Type B pancreatic cell (in vitro differentiated cells): ENCODE data around the gene UTS2B. TPM values are rescaled to one million over a fixed set of nuclear protein-coding genes. Genes with fewer than 3 reads are reported as not detected.

ENCODE experiments used
- DNase-seq: peaks from one replicate; pipeline ENCODE4 v3.0.0; 2021; ENCODE audit warnings: mixed read lengths; ENCODE audit not compliant: unreplicated experiment; ENCODE audit errors: extremely low spot score
- H3K27ac Mint-ChIP-seq: 2 replicates; pipeline ENCODE4 v1.8.0; 2021; ENCODE audit warnings: mild to moderate bottlenecking, mixed read lengths
- H3K27me3 Mint-ChIP-seq: 2 replicates; pipeline ENCODE4 v1.8.0; 2021; ENCODE audit warnings: mixed read lengths
- H3K36me3 Mint-ChIP-seq: 2 replicates; pipeline ENCODE4 v1.8.0; 2021; ENCODE audit warnings: mixed read lengths
- H3K4me1 Mint-ChIP-seq: one replicate; pipeline ENCODE4 v1.8.0; 2021; ENCODE audit warnings: mixed read lengths; ENCODE audit not compliant: unreplicated experiment
- H3K4me3 Mint-ChIP-seq: 2 replicates; pipeline ENCODE4 v1.8.0; 2021; ENCODE audit warnings: mild to moderate bottlenecking, mixed read lengths
- H3K9me3 Mint-ChIP-seq: 2 replicates; pipeline ENCODE4 v1.8.0; 2021; ENCODE audit warnings: mixed read lengths
- CTCF ChIP-seq: fragments of 200-600 bp; sonication (generic); conservative IDR thresholded peaks from 2 replicates; pipeline ENCODE4 v1.5.0; 2021; ENCODE audit warnings: antibody characterized with exemption, mild to moderate bottlenecking
- total RNA-seq: library from RNA; stranded (reverse); gene quantifications from 2 replicates; pipeline ENCODE4 v1.2.1, GENCODE V29; 2021; ENCODE audit warnings: low replicate concordance

The UTS2B gene
- total RNA-seq, 1 donor from 2014 or later, result 0.58 TPM

- H3K9me3 Mint-ChIP-seq, result peaks cover 8% of the 10 kb centered on the region
- peak overlapping the region; percentile 25 for H3K27ac Mint-ChIP-seq
Measured at GRCh38 chr3:191301017-191301416, 29.3 kb downstream of the UTS2B start.

GRCh38 chr3:191300422-191300821 is 29.9 kb downstream of the UTS2B start:
- TF ChIP-seq CTCF, result no peak
- H3K4me1 Mint-ChIP-seq, result peaks cover 12% of the 10 kb centered on the region
- H3K27me3 Mint-ChIP-seq, result no peaks in the 10 kb centered on the region
- H3K9me3 Mint-ChIP-seq, result peaks cover 8% of the 10 kb centered on the region
- no peak for DNase-seq
- peak overlapping the region; percentile 25 for H3K27ac Mint-ChIP-seq
- H3K36me3 Mint-ChIP-seq, result no peaks in the 10 kb centered on the region
- no peak overlapping the region for H3K4me3 Mint-ChIP-seq

More at GRCh38 chr3:191301017-191301416, 29.3 kb downstream of the UTS2B start:
- Mint-ChIP-seq H3K36me3 (no peaks in the 10 kb centered on the region), H3K27me3 (no peaks in the 10 kb centered on the region), H3K4me1 (peaks cover 12% of the 10 kb centered on the region), H3K4me3 (no peak overlapping the region)
- DNase-seq, result no peak
- TF ChIP-seq CTCF, result no peak

GRCh38 chr3:191298846-191299245 is 31.5 kb downstream of the UTS2B start:
- Mint-ChIP-seq H3K4me1 (peaks cover 12% of the 10 kb centered on the region), H3K4me3 (no peak overlapping the region), H3K36me3 (no peaks in the 10 kb centered on the region), H3K27me3 (no peaks in the 10 kb centered on the region), H3K27ac (no peak overlapping the region), H3K9me3 (peaks cover 8% of the 10 kb centered on the region)
- DNase-seq, result no peak
- TF ChIP-seq CTCF, result no peak

- Mint-ChIP-seq H3K27me3 (no peaks in the 10 kb centered on the region), H3K36me3 (no peaks in the 10 kb centered on the region), H3K4me3 (no peak overlapping the region), H3K27ac (no peak overlapping the region), H3K9me3 (no peaks in the 10 kb centered on the region), H3K4me1 (peaks cover 4% of the 10 kb centered on the region)
- no peak for TF ChIP-seq CTCF
- DNase-seq, result no peak
Measured at GRCh38 chr3:191296041-191296541, 34.2 kb downstream of the UTS2B start.

- H3K4me3 Mint-ChIP-seq, result no peak overlapping the region
- no peak overlapping the region for H3K27ac Mint-ChIP-seq
- no peak for TF ChIP-seq CTCF
- H3K9me3 Mint-ChIP-seq, result no peaks in the 10 kb centered on the region
- H3K4me1 Mint-ChIP-seq, result peaks cover 4% of the 10 kb centered on the region
- no peaks in the 10 kb centered on the region for H3K27me3 Mint-ChIP-seq
- H3K36me3 Mint-ChIP-seq, result no peaks in the 10 kb centered on the region
- DNase-seq, result no peak
Measured at GRCh38 chr3:191294291-191294690, 36.0 kb downstream of the UTS2B start.
